GM19025 (cell line): ENCODE data around the gene UPP2.
A peak's percentile ranks its signal among the peaks of the same experiment; 100 is the strongest.

ENCODE experiments used
- ATAC-seq: cut with Tn5 transposase; IDR thresholded peaks from one replicate; pipeline ENCODE4 v1.9.1; 2021; ENCODE audit warnings: mild to moderate bottlenecking, low read depth, moderate library complexity; ENCODE audit not compliant: unreplicated experiment

UPP2 gene

GRCh38 chr2:158103411-158104012 is 1.8 kb downstream of the UPP2 start:
- no peak for ATAC-seq

GRCh38 chr2:158104903-158105302 is 3.2 kb downstream of the UPP2 start:
- ATAC-seq = no peak

DNA sequence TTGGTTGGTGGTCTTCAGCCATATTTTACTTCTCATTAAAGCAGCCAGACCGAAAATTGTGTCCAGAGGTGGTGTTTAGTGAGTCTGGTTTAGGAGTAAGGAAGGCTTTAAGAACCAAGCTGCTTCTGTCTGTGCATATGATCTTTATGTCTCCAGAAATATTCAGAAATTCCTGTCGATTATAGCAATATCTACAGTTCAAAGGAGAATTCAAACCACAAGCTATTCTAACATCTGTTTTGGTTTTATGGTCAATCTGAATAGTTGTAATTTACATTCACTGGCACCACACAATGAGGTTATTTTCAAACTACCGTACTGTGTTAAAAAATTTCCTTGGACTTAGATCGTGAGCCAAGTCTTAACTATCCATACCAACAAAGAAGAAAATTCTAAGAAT is 11.3 kb downstream of the UPP2 start:
- no peak for ATAC-seq

GRCh38 chr2:158113741-158114295 is 12.1 kb downstream of the UPP2 start:
- ATAC-seq = no peak

DNA sequence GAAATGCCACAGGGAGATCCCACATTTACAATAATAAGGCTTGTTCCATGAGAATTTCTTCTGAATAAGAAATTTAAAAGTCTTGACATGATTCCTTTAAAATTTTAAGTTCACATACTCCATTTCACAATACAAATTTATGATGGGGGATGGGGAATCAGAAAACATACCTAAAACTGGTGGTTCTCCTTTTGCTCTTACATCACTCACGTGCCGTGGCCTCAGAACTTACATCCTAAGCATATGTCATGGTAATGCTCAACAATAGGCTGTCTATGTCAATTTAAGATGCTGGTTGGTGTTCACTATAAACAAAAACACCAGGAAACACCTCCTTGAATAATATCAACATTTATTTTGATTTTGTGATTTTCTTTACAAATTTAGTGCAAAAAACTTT is 12.8 kb downstream of the UPP2 start:
- ATAC-seq = no peak

DNA sequence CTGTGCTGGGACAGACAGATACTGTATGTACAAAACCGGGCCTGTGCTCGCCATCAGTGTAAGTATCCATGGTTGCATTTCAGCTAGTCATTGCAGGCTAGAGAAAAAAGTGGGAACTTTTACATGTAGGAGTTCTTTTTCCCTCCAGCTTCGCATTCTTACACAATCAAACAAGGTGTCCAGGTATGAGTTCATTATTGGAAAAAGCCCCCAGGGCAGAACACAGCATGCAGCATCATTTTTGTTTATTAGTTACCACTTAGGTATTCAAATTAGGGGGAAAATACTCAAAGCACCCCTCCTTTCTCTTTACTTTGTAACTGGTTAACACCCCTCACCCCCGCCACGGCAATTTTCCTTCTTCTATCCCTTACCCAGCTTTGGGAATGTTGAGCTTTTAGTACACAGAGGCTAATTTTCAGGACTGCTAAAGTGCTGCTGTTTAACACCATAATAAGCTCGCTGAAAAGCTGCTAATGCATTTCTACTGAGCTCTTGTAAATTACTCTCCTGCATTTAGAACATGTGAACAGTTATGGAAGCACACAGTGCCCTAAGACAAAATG is 13.6 kb downstream of the UPP2 start:
- ATAC-seq = no peak

DNA sequence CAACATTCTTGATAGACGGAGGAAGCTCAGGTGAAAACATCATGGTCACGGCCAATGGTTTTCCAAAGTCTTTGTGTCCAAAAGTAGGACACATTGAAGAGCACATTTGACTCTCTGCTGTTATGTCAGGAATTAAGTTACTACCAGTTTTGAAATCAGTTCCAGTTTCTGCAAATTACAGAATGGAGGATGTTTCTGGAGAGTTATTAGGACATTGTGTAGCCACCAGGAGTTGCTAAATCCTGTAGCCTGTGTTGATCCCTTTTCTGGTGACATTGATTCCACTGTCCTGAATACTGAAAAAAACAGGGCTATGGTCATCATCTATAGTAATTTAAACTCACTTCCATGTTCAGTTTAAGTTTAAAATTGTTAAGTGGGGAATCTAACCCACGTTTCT is 15.3 kb downstream of the UPP2 start:
- ATAC-seq = no peak

- ATAC-seq = no peak
These were observed 18.4 kb downstream of the UPP2 start for GRCh38 chr2:158120102-158120501.

GRCh38 chr2:158120664-158121641 is 19.3 kb downstream of the UPP2 start:
- ATAC-seq = no peak

GRCh38 chr2:158124896-158125295 is 23.2 kb downstream of the UPP2 start:
- no peak for ATAC-seq

DNA sequence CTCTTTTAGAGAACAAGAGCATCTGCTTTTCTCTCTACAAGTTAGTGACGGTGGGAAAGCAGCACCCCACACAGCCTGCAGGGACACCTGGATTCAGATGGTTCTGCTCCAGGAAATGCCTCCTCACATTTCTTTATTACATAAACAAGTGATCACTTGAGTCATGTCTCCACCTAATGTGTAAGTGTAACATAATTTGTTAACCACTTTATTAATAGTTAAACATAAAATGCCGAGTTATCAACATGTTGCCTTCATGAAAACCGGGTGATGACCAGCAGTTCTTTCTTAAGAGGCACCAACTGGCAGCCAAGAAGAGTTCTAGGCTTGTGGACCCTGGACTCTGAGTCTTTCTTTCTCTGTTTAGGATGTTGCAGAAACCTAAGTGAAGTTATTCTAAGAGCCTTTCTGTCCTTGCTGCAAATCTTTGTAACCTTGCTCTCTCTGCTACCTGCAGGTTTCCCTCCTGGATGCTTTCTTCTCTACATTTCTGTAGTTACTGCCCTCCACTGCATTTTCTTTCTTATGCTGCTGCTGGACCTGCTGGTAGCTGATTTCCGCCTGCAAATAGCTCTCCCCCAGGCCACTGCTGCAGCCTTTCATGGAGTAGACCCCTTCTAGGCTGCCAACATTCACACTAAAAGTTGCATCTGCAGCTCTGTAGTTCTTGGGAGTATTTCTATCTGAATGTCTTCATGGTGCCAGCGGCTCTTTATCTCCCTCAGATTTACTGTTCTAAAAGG is 24.3 kb downstream of the UPP2 start:
- no peak for ATAC-seq

DNA sequence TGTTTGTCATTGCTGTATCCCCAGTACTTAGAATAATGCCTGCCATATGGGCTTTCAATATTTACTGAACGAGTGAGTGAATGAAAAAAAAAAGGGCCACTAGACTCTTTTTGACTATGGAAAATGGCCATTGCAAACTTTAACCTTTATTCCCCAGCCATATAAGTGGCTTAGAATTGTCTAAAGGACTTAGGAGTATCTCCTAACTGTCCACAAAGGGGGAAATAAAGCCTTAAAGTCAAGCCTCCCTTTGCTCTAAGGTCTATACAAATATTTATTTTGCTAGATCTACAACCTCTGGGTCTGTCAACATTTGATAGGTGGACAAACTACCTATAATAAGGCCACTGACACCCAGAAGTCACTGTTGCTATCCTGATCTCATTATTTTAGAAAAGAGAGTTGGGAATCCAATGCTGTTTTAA is 25.7 kb downstream of the UPP2 start:
- ATAC-seq = no peak

- no peak for ATAC-seq
These were observed 26.7 kb downstream of the UPP2 start for GRCh38 chr2:158128168-158128973.

- ATAC-seq = no peak
These were observed 27.4 kb downstream of the UPP2 start for GRCh38 chr2:158129037-158129436.

DNA sequence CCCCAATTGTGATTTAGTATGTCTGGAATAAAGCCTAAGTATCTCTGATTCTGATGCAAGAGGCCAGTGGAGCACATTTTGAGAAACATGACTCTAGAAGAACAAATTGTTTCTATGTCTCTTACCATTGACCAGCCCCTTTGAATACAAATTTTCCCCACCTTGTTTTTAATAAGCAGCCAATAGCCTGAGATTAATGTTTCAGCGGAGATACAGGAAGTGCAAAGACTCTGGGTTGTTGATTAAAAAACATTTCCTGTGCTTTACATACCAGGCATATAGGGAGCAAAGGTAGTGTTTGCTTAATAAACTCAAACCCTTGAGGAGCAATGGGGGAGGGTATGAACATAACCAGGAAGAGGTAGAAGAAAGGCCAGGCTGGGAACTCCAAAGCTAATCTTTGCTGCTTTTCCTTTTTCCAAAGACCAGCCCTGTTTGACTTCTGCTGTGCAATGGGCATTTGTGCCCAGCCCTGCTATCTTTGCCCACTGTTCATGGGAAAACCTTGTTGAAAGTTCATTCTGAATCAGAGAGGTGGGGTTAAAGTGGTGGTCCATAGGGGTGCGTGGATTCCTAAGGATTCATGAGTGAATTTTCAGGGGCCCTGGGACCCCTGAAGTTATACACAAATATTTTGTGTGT is 29.3 kb downstream of the UPP2 start:
- ATAC-seq = peak; percentile 63

DNA sequence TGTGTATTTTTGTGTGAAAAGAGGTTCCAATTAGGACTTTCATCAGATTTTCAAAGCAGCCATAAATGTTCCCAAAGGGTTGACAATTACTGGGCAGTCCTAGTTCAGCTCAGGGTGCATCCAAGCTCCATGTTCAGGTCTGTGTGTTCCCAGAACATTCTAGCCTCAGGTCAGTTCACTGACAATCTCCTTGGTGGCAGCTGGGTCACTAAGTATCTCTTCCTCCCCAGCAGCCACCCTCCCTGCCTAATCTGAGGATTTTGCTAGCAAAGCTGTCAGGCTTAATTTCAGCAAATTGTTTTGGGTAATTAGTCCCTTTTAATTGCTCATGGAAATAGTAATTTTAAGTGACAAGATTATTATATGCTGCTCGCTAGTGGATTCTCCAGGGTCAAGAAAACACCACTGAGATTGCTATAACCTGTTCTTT is 29.8 kb downstream of the UPP2 start:
- no peak for ATAC-seq

DNA sequence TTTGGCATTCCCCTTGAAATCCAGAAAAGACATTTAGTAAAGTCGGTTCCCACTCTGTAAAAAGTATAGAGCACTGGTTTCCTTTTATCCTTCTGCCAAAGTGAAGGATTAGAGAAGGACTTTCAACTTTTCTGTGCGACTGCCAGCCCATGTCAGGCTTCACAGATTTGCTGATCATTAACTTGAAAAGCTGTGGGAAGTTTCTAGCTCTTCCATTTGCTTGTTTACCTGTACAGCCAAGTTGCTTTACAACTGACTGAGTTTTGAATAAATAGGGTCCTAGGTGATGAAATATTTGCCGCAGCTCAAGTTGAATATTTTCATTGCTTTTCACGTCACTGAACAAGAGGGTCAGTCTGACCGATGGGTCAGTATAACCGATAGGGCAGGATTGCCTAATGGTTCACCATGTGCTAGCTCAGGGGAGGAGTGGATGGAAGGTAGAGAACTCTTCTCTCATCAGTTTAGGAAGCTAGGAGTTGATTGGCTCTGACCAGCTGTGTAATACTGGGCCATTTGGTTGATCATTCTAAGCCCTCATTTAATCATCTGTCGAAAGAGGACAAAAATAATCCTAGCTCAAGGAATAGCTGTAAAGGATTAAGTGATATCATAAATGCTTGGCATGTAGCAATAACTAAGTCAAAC is 30.4 kb downstream of the UPP2 start:
- ATAC-seq = no peak

DNA sequence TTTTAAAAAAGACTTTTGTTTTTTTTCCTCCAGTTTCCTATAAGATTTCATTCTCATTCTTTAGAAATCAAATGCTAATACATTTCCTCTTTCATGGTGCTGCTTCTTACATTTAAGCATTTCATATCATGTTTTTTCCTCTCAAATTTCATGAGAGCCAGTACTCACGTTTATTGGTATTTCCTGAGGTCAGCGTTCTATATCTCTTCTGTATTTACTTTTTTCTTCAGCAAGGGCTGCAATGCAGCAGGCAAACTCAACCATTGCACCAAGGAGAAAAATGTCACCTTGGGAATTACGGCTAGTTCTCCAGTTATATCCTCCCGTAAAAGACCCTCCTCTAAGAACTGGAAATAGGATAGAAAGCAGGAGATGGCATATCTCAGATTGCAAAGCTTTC is 32.4 kb downstream of the UPP2 start:
- ATAC-seq = no peak

- ATAC-seq = no peak
These were observed 33.0 kb downstream of the UPP2 start for GRCh38 chr2:158134655-158135054.
